ENCODE measurements around the gene PDLIM5.

PDLIM5 gene

GRCh38 chr4:94428884-94429283 is 22.9 kb upstream of the PDLIM5 start:
- no peak for DNase-seq (ENCODE audit: low spot score)

GRCh38 chr4:94430406-94430805 is 21.3 kb upstream of the PDLIM5 start:
- DNase-seq (ENCODE audit: low spot score) = no peak

GRCh38 chr4:94431388-94431787 is 20.4 kb upstream of the PDLIM5 start:
- DNase-seq (ENCODE audit: low spot score) = no peak

GRCh38 chr4:94434505-94434904 is 17.2 kb upstream of the PDLIM5 start:
- no peak for DNase-seq (ENCODE audit: low spot score)

GRCh38 chr4:94435874-94436273 is 15.9 kb upstream of the PDLIM5 start:
- no peak for DNase-seq (ENCODE audit: low spot score)

- DNase-seq (ENCODE audit: low spot score) = no peak
Measured at GRCh38 chr4:94436512-94436911, 15.2 kb upstream of the PDLIM5 start.

- no peak for DNase-seq (ENCODE audit: low spot score)
Measured at GRCh38 chr4:94439606-94440005, 12.1 kb upstream of the PDLIM5 start.

GRCh38 chr4:94441838-94442237 is 9.9 kb upstream of the PDLIM5 start:
- DNase-seq (ENCODE audit: low spot score) = no peak

- DNase-seq (ENCODE audit: low spot score) = no peak
Measured at GRCh38 chr4:94442251-94442650, 9.5 kb upstream of the PDLIM5 start.

- DNase-seq (ENCODE audit: low spot score) = no peak
Measured at GRCh38 chr4:94446386-94446785, 5.4 kb upstream of the PDLIM5 start.

- no peak for DNase-seq (ENCODE audit: low spot score)
Measured at GRCh38 chr4:94447754-94448411, 3.9 kb upstream of the PDLIM5 start.

GRCh38 chr4:94448815-94449375 is 2.8 kb upstream of the PDLIM5 start:
- no peak for DNase-seq (ENCODE audit: low spot score)

GRCh38 chr4:94451051-94451694 is 569 bp upstream of the PDLIM5 start:
- no peak for DNase-seq (ENCODE audit: low spot score)

GRCh38 chr4:94452476-94453371 is 982 bp downstream of the PDLIM5 start:
- peak; percentile 17 for DNase-seq (ENCODE audit: low spot score)

- DNase-seq (ENCODE audit: low spot score) = no peak
Measured at GRCh38 chr4:94453391-94453963, 1.7 kb downstream of the PDLIM5 start.

GRCh38 chr4:94454405-94454804 is 2.7 kb downstream of the PDLIM5 start:
- DNase-seq (ENCODE audit: low spot score) = no peak

- no peak for DNase-seq (ENCODE audit: low spot score)
Measured at GRCh38 chr4:94455081-94455480, 3.3 kb downstream of the PDLIM5 start.

- DNase-seq (ENCODE audit: low spot score) = no peak
Measured at GRCh38 chr4:94457692-94458106, 6.0 kb downstream of the PDLIM5 start.

- DNase-seq (ENCODE audit: low spot score) = no peak
Measured at GRCh38 chr4:94458682-94459081, 6.9 kb downstream of the PDLIM5 start.

- DNase-seq (ENCODE audit: low spot score) = no peak
Measured at GRCh38 chr4:94459462-94460161, 7.9 kb downstream of the PDLIM5 start.

GRCh38 chr4:94461506-94461905 is 9.8 kb downstream of the PDLIM5 start:
- DNase-seq (ENCODE audit: low spot score) = no peak

- no peak for DNase-seq (ENCODE audit: low spot score)
Measured at GRCh38 chr4:94462572-94462971, 10.8 kb downstream of the PDLIM5 start.
